NOMO-1 (cell line): ENCODE data around the gene TMEM255B.
"Not testable (repeated sequence)": the region's sequence is repeated elsewhere in the genome, so short reads cannot be mapped to it uniquely, and the experiment has no call there.

Source experiments
- DNase-seq, 2 experiments: peaks; one replicate each; lab custom pipeline; 2025; ENCODE audit not compliant: unreplicated experiment in 2 of 2; lab: John Stamatoyannopoulos, UW

Gene TMEM255B

DNA sequence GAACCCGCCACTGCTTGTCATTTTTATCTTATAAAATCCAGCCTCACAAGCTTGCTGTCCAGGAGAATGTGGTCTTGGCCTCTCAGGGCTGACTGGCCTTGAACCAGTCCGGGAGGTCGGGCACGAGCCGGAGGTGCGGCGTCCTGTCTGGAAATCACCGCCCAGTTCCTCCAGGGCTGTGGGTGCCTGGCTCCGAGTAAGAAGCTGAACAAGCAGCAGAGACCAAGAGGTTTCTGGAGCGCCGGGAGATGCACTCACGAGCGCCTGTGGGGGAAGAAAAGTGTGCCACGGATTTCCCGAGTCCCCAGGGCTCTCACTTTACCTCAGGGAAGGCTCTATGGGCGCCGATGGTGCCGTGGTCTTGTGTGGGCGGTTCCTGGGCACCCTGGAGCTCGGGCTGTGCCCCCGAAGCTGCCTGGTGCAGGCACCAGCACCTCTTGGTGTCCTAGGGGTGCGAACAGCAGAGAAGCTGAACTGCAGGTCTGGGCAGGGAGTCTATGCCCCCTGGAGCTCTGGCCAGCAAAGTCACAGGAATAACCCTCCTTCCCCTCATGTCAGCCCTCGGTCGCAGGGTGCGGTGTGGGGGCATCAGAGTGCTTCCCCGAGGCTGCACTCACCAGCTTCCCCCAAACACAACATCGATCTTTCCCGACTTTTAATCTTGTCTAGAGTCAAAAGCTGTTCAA is 54.9 kb downstream of the TMEM255B start:
- DNase-seq = no peak

- no peak for DNase-seq
These were observed 55.4 kb downstream of the TMEM255B start for GRCh38 chr13:113814435-113814821.

GRCh38 chr13:113815151-113816058 is 56.4 kb downstream of the TMEM255B start:
- peak; percentile 49 to 65 for DNase-seq

- no peak for DNase-seq
These were observed 57.4 kb downstream of the TMEM255B start for GRCh38 chr13:113816254-113816929.

GRCh38 chr13:113816946-113817859 is 58.2 kb downstream of the TMEM255B start:
- DNase-seq = peak; percentile 2 to 8

DNA sequence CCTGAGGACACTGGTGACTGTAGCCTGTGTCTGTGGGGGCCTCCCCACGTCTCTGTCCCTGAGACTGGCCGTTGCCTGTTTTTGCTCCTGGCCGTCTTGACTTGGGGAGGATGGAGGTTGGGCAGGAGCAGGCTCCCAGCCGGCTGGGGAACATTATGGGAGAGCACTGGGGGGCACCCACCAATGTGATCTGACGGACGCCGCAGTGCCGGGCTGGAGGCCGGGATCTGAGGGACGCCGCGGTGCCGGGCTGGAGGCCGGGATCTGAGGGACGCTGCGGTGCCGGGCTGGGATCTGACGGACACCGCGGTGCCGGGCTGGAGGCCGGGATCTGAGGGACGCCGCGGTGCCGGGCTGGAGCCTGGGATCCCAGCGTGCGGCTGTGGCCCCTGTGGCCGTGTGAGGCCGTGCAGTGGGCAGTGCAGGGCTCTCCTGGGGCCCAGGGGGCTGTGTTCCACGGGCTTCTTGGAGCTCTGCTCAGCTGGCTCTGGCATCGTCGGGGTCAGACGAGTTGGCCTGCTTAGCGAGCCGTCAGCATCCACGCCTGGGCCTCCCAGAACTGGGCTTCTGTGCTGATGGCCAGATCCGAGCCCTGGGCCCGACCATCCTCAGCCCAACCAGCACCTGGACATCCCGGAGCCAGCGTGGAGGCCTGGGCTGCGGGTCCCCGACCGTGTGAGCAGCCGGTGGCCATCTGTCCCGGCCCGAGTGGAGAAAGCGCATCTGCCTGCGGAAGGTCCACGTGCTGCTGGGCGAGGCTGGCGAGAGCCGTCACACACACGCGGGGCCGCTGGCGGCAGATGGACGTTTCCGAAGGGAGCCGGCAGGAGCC is 59.0 kb downstream of the TMEM255B start:
- DNase-seq = no peak

- no peak for DNase-seq
These were observed 59.8 kb downstream of the TMEM255B start for GRCh38 chr13:113818700-113819295.

DNA sequence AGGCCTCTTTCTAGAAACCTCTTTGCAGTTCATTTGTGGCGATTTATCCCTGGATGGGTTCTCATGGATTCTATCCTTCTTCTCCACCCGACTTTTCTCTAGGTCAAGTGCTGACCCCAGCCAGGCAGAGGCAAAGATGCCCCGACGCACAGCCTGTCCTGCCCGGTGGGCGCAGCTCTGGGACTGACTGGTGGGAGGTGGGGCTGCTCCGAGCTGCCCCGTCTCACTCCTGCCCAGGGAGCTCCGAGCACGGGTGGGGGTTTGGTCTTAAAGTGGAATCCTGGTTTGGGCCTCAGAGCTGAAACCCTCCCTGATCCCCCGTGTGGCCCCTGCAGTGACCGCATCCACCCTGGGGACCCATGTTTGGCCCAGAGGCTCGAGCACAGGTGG is 60.3 kb downstream of the TMEM255B start:
- DNase-seq = no peak

DNA sequence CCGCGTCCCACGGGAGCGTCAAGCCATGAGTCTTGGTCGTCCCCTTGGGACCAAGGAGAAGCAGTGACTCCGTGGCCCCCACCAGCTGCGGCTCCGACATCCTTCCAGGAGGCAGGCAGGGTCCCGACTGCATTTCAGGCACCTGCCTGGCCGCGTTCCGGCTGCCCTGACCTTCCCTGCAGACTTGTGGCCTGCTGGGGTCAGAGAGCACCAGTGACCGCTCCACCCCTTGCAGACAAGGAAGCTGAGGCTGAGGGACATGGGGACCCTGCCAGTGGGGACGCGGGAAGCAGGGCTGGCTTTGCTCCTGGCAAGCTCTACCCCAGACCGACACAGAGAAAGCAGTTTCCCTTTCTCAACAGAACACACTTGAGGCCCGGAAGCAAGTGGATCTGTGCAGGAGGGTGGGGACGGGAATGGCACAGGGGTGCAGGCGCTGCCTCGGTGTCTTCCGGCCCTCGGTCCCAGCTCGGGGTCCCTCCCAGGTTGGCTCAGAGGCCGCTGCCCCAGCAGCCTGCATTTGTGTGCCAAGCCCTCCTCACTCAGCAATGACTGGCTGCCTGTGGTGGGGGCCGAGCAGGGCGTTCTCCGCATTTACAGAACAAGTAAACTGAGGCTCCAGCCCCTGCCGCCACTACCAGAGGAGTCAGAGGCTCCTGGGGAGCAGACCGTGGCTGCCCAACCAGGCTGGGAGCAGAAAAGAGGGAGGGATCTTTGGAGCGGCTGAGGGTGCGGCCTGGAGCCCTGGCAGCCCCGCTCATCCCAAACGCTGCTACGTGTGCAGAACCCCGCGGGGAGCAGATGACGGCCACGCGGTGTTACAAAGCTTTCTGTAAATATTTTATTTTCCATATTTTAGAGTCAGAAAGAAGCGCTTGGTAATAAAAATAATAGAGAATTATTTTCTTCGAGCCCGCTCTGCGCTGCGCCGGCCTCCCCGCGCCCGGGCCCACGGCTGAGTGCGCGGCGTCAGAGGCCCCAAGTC is 61.0 kb downstream of the TMEM255B start:
- no peak for DNase-seq

- DNase-seq = no peak
These were observed 62.0 kb downstream of the TMEM255B start for GRCh38 chr13:113820813-113821651.

DNA sequence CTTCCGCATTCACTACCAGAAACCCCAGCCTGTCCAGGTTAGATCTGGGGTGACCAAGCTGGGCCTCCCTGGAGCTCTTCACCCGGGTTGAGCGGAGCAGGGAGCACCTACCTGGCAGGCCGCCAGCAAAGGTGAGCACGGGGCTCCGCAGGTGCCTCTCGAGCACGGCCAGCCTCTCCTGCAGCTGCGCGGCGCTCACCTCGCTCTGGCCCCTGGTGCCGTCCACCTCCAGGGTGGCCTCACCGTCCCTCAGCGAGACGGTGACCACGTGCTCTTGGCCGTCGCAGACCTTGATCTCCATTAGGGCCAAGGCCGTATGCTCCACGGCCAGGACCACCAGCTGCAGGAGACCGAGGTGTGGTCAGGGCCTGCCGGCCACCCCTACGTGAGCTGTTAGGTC is 62.8 kb downstream of the TMEM255B start:
- no peak for DNase-seq

- DNase-seq = no peak
These were observed 63.2 kb downstream of the TMEM255B start for GRCh38 chr13:113822266-113822665.

GRCh38 chr13:113822956-113823744 is 64.1 kb downstream of the TMEM255B start:
- DNase-seq = no peak

DNA sequence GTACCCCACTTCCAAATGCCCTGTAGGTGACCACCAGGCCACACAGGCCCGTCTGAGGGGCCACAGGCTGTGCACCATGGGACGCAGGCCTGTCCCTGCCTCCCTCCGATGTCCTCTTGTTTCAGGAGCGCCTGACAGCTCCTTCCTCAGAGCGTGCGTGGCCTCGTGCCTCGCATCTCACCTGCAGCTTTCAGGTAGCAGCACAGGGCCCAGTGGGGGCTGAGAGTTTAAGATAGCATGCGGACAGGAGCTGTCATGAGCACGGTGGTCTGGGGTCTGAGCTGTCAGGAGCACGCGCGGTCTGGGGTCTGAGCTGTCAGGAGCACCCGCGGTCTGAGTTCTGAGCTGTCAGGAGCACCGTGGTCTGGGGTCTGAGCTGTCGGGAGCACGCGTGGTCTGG is 64.7 kb downstream of the TMEM255B start:
- DNase-seq = no peak

GRCh38 chr13:113825841-113826240 is 66.8 kb downstream of the TMEM255B start:
- DNase-seq = no peak

- DNase-seq = not testable (repeated sequence)
These were observed 67.4 kb downstream of the TMEM255B start for GRCh38 chr13:113826446-113826845.
